ENCODE data around the gene ADAM8. TPM values are rescaled to one million over a fixed set of nuclear protein-coding genes. Genes with fewer than 3 reads are reported as not detected.
"Not testable (repeated sequence)": the region's sequence is repeated elsewhere in the genome, so short reads cannot be mapped to it uniquely, and the experiment has no call there.

Gene ADAM8
- polyA plus RNA-seq, 1 donor (not counting 4 experiments of a cell fraction or from before 2014, with no cell fraction given) = 42.0 TPM

GRCh38 chr10:133224756-133225372 lies 51.8 kb downstream of the ADAM8 start:
- H3K4me1 ChIP-seq (ENCODE audit: control insufficient read depth, extremely low read depth, insufficient read depth, low read length) = peaks cover 4% of the 10 kb centered on the region
- FAIRE-seq (no peak), DNase-seq (ENCODE audit: low read depth, low spot score) (no peak)
- no peaks in the 10 kb centered on the region for H3K79me2 ChIP-seq (ENCODE audit: control insufficient read depth, insufficient read depth, low read length)
- H3K4me2 ChIP-seq (ENCODE audit: control insufficient read depth, extremely low read depth, insufficient read depth, low read depth, low read length) = no peak overlapping the region
- no peak overlapping the region for H3K27ac ChIP-seq (ENCODE audit: control insufficient read depth, insufficient read depth, low read length)
- TF ChIP-seq EZH2 (IDR thresholded peaks at IDR 0.05; ENCODE audit: low read length) = no peak
- TF ChIP-seq CTCF (optimal IDR thresholded peaks at IDR 0.05 in 1 of 3, IDR thresholded peaks at IDR 0.05 in 1 of 3, conservative IDR thresholded peaks at IDR 0.05 in 1 of 3; ENCODE audit: extremely low read depth in 1 of 3, insufficient read depth in 2 of 3, low read length in 3 of 3) = no peak
- no peak overlapping the region for H3K4me3 ChIP-seq (ENCODE audit: control insufficient read depth in 2 of 3, extremely low read depth in 1 of 3, insufficient read depth in 2 of 3, low read depth in 1 of 3, low read length in 3 of 3)
- no peak overlapping the region for H3K9ac ChIP-seq (ENCODE audit: control insufficient read depth, extremely low read depth, insufficient read depth, low read length)
- H4K20me1 ChIP-seq (ENCODE audit: control insufficient read depth, extremely low read depth, insufficient read depth, low read length) = no peaks in the 10 kb centered on the region
- dilution Hi-C loops (cut with MboI; ENCODE audit: extremely low pct_ligation_motif_present, low sequenced_read_pairs) = no loop called here
- peaks cover 56% of the 10 kb centered on the region for H3K27me3 ChIP-seq (ENCODE audit: control insufficient read depth, extremely low read depth, insufficient read depth, low read length)
- H3K9me3 ChIP-seq (ENCODE audit: control insufficient read depth, low read depth, low read length) = no peaks in the 10 kb centered on the region
- H3K9me1 ChIP-seq (ENCODE audit: control insufficient read depth, extremely low read depth, insufficient read depth, low read length) = no peaks in the 10 kb centered on the region
- no peak overlapping the region for H2AFZ ChIP-seq (ENCODE audit: control insufficient read depth, low read length)
- no peaks in the 10 kb centered on the region for H3K36me3 ChIP-seq (ENCODE audit: control insufficient read depth in 2 of 2, extremely low read depth in 1 of 2, insufficient read depth in 2 of 2, low read length in 2 of 2)

GRCh38 chr10:133224076-133224475 lies 52.6 kb downstream of the ADAM8 start:
- H4K20me1 ChIP-seq (ENCODE audit: control insufficient read depth, extremely low read depth, insufficient read depth, low read length) = no peaks in the 10 kb centered on the region
- no peak overlapping the region for H2AFZ ChIP-seq (ENCODE audit: control insufficient read depth, low read length)
- H3K4me2 ChIP-seq (ENCODE audit: control insufficient read depth, extremely low read depth, insufficient read depth, low read depth, low read length) = no peak overlapping the region
- peaks cover 4% of the 10 kb centered on the region for H3K4me1 ChIP-seq (ENCODE audit: control insufficient read depth, extremely low read depth, insufficient read depth, low read length)
- H3K9me3 ChIP-seq (ENCODE audit: control insufficient read depth, low read depth, low read length) = no peaks in the 10 kb centered on the region
- H3K79me2 ChIP-seq (ENCODE audit: control insufficient read depth, insufficient read depth, low read length) = no peaks in the 10 kb centered on the region
- no peaks in the 10 kb centered on the region for H3K9me1 ChIP-seq (ENCODE audit: control insufficient read depth, extremely low read depth, insufficient read depth, low read length)
- DNase-seq (ENCODE audit: low read depth, low spot score) (no peak), FAIRE-seq (no peak)
- peaks cover 56% of the 10 kb centered on the region for H3K27me3 ChIP-seq (ENCODE audit: control insufficient read depth, extremely low read depth, insufficient read depth, low read length)
- TF ChIP-seq CTCF (optimal IDR thresholded peaks at IDR 0.05 in 1 of 3, IDR thresholded peaks at IDR 0.05 in 1 of 3, conservative IDR thresholded peaks at IDR 0.05 in 1 of 3; ENCODE audit: extremely low read depth in 1 of 3, insufficient read depth in 2 of 3, low read length in 3 of 3) (no peak), EZH2 (IDR thresholded peaks at IDR 0.05; ENCODE audit: low read length) (no peak)
- H3K4me3 ChIP-seq (ENCODE audit: control insufficient read depth in 2 of 3, extremely low read depth in 1 of 3, insufficient read depth in 2 of 3, low read depth in 1 of 3, low read length in 3 of 3) = no peak overlapping the region
- dilution Hi-C loops (cut with MboI; ENCODE audit: extremely low pct_ligation_motif_present, low sequenced_read_pairs) = no loop called here
- no peaks in the 10 kb centered on the region for H3K36me3 ChIP-seq (ENCODE audit: control insufficient read depth in 2 of 2, extremely low read depth in 1 of 2, insufficient read depth in 2 of 2, low read length in 2 of 2)
- no peak overlapping the region for H3K27ac ChIP-seq (ENCODE audit: control insufficient read depth, insufficient read depth, low read length)
- no peak overlapping the region for H3K9ac ChIP-seq (ENCODE audit: control insufficient read depth, extremely low read depth, insufficient read depth, low read length)

GRCh38 chr10:133221756-133222155 lies 54.9 kb downstream of the ADAM8 start:
- H3K4me1 ChIP-seq (ENCODE audit: control insufficient read depth, extremely low read depth, insufficient read depth, low read length); H3K36me3 ChIP-seq (ENCODE audit: control insufficient read depth in 2 of 2, extremely low read depth in 1 of 2, insufficient read depth in 2 of 2, low read length in 2 of 2); H2AFZ ChIP-seq (ENCODE audit: control insufficient read depth, low read length); H3K9ac ChIP-seq (ENCODE audit: control insufficient read depth, extremely low read depth, insufficient read depth, low read length); H4K20me1 ChIP-seq (ENCODE audit: control insufficient read depth, extremely low read depth, insufficient read depth, low read length); H3K4me3 ChIP-seq (ENCODE audit: control insufficient read depth in 2 of 3, extremely low read depth in 1 of 3, insufficient read depth in 2 of 3, low read depth in 1 of 3, low read length in 3 of 3); H3K27ac ChIP-seq (ENCODE audit: control insufficient read depth, insufficient read depth, low read length); H3K9me3 ChIP-seq (ENCODE audit: control insufficient read depth, low read depth, low read length); FAIRE-seq; H3K4me2 ChIP-seq (ENCODE audit: control insufficient read depth, extremely low read depth, insufficient read depth, low read depth, low read length); dilution Hi-C loops (cut with MboI; ENCODE audit: extremely low pct_ligation_motif_present, low sequenced_read_pairs); H3K79me2 ChIP-seq (ENCODE audit: control insufficient read depth, insufficient read depth, low read length); H3K9me1 ChIP-seq (ENCODE audit: control insufficient read depth, extremely low read depth, insufficient read depth, low read length); DNase-seq (ENCODE audit: low read depth, low spot score): not testable (repeated sequence)
- peaks cover 49% of the 10 kb centered on the region for H3K27me3 ChIP-seq (ENCODE audit: control insufficient read depth, extremely low read depth, insufficient read depth, low read length)

All from keratinocyte (primary cell).